Spleen (tissue), 7 donors: ENCODE results near the gene RABGGTA.

Experiments used
- CTCF ChIP-seq, 11 experiments: fragments of 200-600 bp in 7 of 11; fragments of 450-650 bp in 4 of 11; sonication (generic) in 4 of 11; IDR thresholded peaks in 8 of 11; conservative IDR thresholded peaks in 3 of 11; 1 replicate in 7 of 11; 2 replicates in 4 of 11; pipeline versions ENCODE4 v1.4.0 to v1.8.0; 2016 to 2021; ENCODE audit warnings: antibody characterized with exemption in 11 of 11, inconsistent platforms in 4 of 11, mild to moderate bottlenecking in 1 of 11
- POLR2A ChIP-seq, 3 donors: fragments of 450-650 bp; IDR thresholded peaks; one replicate each; pipeline ENCODE4 v1.5.1; 2017; ENCODE audit warnings: antibody characterized with exemption in 3 of 3, mild to moderate bottlenecking in 1 of 3
- donor health status: DM: no; HTN: no; CAD: no; lungs with moderate emphysema.
- donor health status: DM: no; HTN: no; CAD: no.
- donor health status: DM: no; HTN: no; CAD: no.

GRCh38 chr14:24307575-24308341 is 36.4 kb upstream of the RABGGTA start, which contains the start of gene CIDEB:
- TF ChIP-seq POLR2A (IDR thresholded peaks at IDR 0.05) (no peak), CTCF (IDR thresholded peaks at IDR 0.05 in 8 of 11, conservative IDR thresholded peaks at IDR 0.05 in 3 of 11) (peak; percentile 79 to 97 (median 94))
